ENCODE data around the gene M6PR. TPM values are rescaled to one million over a fixed set of nuclear protein-coding genes. Genes with fewer than 3 reads are reported as not detected.
"Not testable (repeated sequence)": the region's sequence is repeated elsewhere in the genome, so short reads cannot be mapped to it uniquely, and the experiment has no call there.

Gene M6PR
- total RNA-seq, 1 donor from 2014 or later: 175 TPM

- no peaks in the 10 kb centered on the region for H3K9me3 Mint-ChIP-seq
- peaks cover 13% of the 10 kb centered on the region for H3K4me1 Mint-ChIP-seq (ENCODE audit: low read depth)
- H3K27ac Mint-ChIP-seq: no peak overlapping the region
- no peak for DNase-seq (ENCODE audit: low spot score)
- no peaks in the 10 kb centered on the region for H3K36me3 Mint-ChIP-seq (ENCODE audit: low read depth)
- no peak overlapping the region for H3K4me3 Mint-ChIP-seq (ENCODE audit: low read depth)
- intact Hi-C loops (cut with micrococcal nuclease): loop anchor here (2.0 kb wide), 1 partner anchor 123 kb away; no protein-coding TSS in a partner anchor
- H3K27me3 Mint-ChIP-seq (ENCODE audit: low read depth): peaks cover 23% of the 10 kb centered on the region
These were observed 33.3 kb downstream of the M6PR start for GRCh38 chr12:8916154-8916553.

- Mint-ChIP-seq H3K27ac (no peak overlapping the region), H3K36me3 (ENCODE audit: low read depth) (no peaks in the 10 kb centered on the region), H3K4me1 (ENCODE audit: low read depth) (peaks cover 13% of the 10 kb centered on the region), H3K4me3 (ENCODE audit: low read depth) (no peak overlapping the region), H3K9me3 (no peaks in the 10 kb centered on the region), H3K27me3 (ENCODE audit: low read depth) (peaks cover 27% of the 10 kb centered on the region)
- DNase-seq (ENCODE audit: low spot score): peak; percentile 56
- intact Hi-C loops (cut with micrococcal nuclease): loop anchor here (1.0 kb wide), 1 partner anchor 34 kb away; the partner anchor contains the start of gene M6PR
These were observed 34.5 kb downstream of the M6PR start for GRCh38 chr12:8914716-8915526.

- Mint-ChIP-seq H3K27me3 (ENCODE audit: low read depth) (peaks cover 27% of the 10 kb centered on the region), H3K27ac (peak within 1 kb of the TSS; percentile 54), H3K4me3 (ENCODE audit: low read depth) (peak within 1 kb of the TSS; percentile 83), H3K4me1 (ENCODE audit: low read depth) (peaks cover 13% of the 10 kb centered on the region)
- peak; percentile 62 for DNase-seq (ENCODE audit: low spot score)
- H3K9me3 Mint-ChIP-seq; H3K36me3 Mint-ChIP-seq (ENCODE audit: low read depth); intact Hi-C loops (cut with micrococcal nuclease): not testable (repeated sequence)
These were observed 35.3 kb downstream of the M6PR start, which contains the start of gene PHC1 for GRCh38 chr12:8914033-8914715. TSS of gene PHC1 (plus strand) at chr12:8914509. CDS start at chr12:8917678, 3,169 bp downstream.

DNA sequence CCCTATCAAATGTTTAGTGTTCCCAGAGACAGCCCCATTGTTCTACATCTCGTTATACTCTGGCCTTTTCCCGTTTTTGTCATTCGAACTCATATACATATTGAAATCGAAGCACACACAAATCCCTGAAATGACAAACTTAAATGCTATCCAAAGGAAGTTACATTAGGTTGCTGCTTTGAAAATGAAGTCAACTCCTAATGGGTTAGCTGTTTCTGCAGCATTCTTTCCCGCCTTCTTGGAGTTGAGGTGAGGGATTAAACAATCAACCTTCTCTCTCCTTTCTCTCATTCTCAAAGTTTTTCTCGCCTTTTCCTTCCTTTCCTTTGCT lies 35.8 kb downstream of the M6PR start:
- DNase-seq (ENCODE audit: low spot score): no peak
- H3K4me1 Mint-ChIP-seq (ENCODE audit: low read depth): peaks cover 13% of the 10 kb centered on the region
- no peaks in the 10 kb centered on the region for H3K9me3 Mint-ChIP-seq
- H3K27me3 Mint-ChIP-seq (ENCODE audit: low read depth): peaks cover 27% of the 10 kb centered on the region
- intact Hi-C loops (cut with micrococcal nuclease): no loop called here
- H3K27ac Mint-ChIP-seq: peak overlapping the region; percentile 54
- H3K4me3 Mint-ChIP-seq (ENCODE audit: low read depth): peak overlapping the region; percentile 83
- no peaks in the 10 kb centered on the region for H3K36me3 Mint-ChIP-seq (ENCODE audit: low read depth)

- Mint-ChIP-seq H3K36me3 (ENCODE audit: low read depth) (no peaks in the 10 kb centered on the region), H3K4me1 (ENCODE audit: low read depth) (peaks cover 13% of the 10 kb centered on the region), H3K27ac (no peak overlapping the region), H3K9me3 (no peaks in the 10 kb centered on the region), H3K4me3 (ENCODE audit: low read depth) (peak overlapping the region; percentile 24), H3K27me3 (ENCODE audit: low read depth) (peaks cover 27% of the 10 kb centered on the region)
- DNase-seq (ENCODE audit: low spot score): no peak
- intact Hi-C loops (cut with micrococcal nuclease): no loop called here
These were observed 36.5 kb downstream of the M6PR start for GRCh38 chr12:8912914-8913313.

DNA sequence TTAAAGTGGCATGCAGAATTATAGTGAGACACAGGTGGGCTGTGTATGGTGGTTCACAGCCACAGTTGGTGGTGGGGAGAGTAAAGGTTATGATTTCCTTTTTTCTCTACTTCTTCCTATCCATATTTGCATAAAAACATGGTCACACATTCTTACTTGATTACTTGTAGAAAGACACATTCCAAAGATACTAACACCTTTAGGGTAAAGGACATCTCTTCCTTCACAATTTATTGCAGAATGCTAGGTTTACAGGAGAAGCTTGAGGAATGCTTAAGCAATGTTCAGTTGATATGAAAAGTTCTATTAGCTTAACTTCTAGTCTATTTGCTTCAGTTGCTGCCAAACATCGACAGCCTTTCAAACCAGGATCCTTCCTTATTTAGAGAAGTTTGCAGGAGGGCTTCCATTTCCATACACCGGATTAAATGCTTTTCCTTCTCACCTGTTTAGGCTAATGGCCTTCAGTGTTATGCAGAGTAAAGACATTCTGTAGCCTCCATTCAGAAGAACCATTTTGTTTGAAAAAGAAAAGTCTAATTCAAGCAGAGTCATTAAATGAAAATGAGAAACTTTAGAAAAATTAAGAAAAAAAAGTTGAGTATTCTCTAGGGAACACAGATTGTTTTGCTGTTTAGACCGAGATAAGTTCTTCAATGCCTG lies 37.7 kb downstream of the M6PR start:
- H3K27ac Mint-ChIP-seq: no peak overlapping the region
- no peaks in the 10 kb centered on the region for H3K36me3 Mint-ChIP-seq (ENCODE audit: low read depth)
- intact Hi-C loops (cut with micrococcal nuclease): no loop called here
- no peaks in the 10 kb centered on the region for H3K9me3 Mint-ChIP-seq
- H3K27me3 Mint-ChIP-seq (ENCODE audit: low read depth): peaks cover 27% of the 10 kb centered on the region
- H3K4me1 Mint-ChIP-seq (ENCODE audit: low read depth): peaks cover 13% of the 10 kb centered on the region
- no peak for DNase-seq (ENCODE audit: low spot score)
- no peak overlapping the region for H3K4me3 Mint-ChIP-seq (ENCODE audit: low read depth)

GRCh38 chr12:8909752-8910151 lies 39.7 kb downstream of the M6PR start:
- no peaks in the 10 kb centered on the region for H3K9me3 Mint-ChIP-seq
- intact Hi-C loops (cut with micrococcal nuclease): no loop called here
- no peaks in the 10 kb centered on the region for H3K36me3 Mint-ChIP-seq (ENCODE audit: low read depth)
- H3K4me3 Mint-ChIP-seq (ENCODE audit: low read depth): no peak overlapping the region
- no peak for DNase-seq (ENCODE audit: low spot score)
- H3K27ac Mint-ChIP-seq: no peak overlapping the region
- peaks cover 13% of the 10 kb centered on the region for H3K4me1 Mint-ChIP-seq (ENCODE audit: low read depth)
- peaks cover 27% of the 10 kb centered on the region for H3K27me3 Mint-ChIP-seq (ENCODE audit: low read depth)

DNA sequence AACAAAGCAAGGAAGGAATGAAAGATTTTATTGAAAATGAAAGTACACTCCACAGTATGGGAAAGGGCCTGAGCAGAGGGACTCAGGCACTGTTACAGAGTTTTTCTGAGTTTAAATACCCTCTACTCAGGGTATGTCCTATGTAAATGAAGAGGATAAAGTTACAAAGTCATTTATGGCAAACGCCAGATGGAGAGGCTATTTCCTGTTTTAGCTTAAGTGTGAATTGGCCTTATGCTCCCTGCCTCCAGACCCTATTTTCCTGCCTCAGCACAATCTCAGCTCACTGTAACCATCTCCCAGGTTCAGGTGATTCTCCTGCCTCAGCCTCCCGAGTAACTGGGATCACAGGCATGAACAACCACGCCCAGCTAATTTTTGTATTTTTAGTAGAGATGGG lies 41.9 kb downstream of the M6PR start:
- H3K36me3 Mint-ChIP-seq (ENCODE audit: low read depth): no peaks in the 10 kb centered on the region
- no peak overlapping the region for H3K4me3 Mint-ChIP-seq (ENCODE audit: low read depth)
- H3K27ac Mint-ChIP-seq: no peak overlapping the region
- no peak for DNase-seq (ENCODE audit: low spot score)
- H3K4me1 Mint-ChIP-seq (ENCODE audit: low read depth): peaks cover 1% of the 10 kb centered on the region
- intact Hi-C loops (cut with micrococcal nuclease): no loop called here
- H3K27me3 Mint-ChIP-seq (ENCODE audit: low read depth): peaks cover 23% of the 10 kb centered on the region
- no peaks in the 10 kb centered on the region for H3K9me3 Mint-ChIP-seq

- no peak for DNase-seq (ENCODE audit: low spot score)
- H3K4me3 Mint-ChIP-seq (ENCODE audit: low read depth): no peak overlapping the region
- intact Hi-C loops (cut with micrococcal nuclease): no loop called here
- peaks cover 16% of the 10 kb centered on the region for H3K27me3 Mint-ChIP-seq (ENCODE audit: low read depth)
- no peaks in the 10 kb centered on the region for H3K9me3 Mint-ChIP-seq
- H3K4me1 Mint-ChIP-seq (ENCODE audit: low read depth): no peaks in the 10 kb centered on the region
- H3K27ac Mint-ChIP-seq: no peak overlapping the region
- H3K36me3 Mint-ChIP-seq (ENCODE audit: low read depth): no peaks in the 10 kb centered on the region
These were observed 42.9 kb downstream of the M6PR start for GRCh38 chr12:8906266-8907180.

DNA sequence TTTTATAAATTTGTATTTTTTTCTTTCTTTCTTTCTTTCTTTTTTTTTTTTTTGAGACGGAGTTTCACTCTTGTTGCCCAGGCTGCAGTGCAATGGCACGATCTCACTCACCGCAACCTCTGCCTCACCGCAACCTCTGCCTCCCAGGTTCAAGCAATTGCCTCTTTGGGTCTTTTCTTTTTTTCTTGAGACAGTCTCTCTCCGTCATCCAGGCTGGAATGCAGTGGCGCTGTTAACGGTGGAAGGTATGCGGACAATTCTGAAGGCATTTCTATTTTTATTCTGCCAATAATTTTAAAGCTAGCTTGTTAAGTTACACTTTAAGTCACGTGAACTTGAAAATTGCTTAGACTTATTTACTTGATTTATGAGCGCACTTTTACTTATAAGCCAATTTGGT lies 43.9 kb downstream of the M6PR start:
- no peaks in the 10 kb centered on the region for H3K4me1 Mint-ChIP-seq (ENCODE audit: low read depth)
- DNase-seq (ENCODE audit: low spot score): no peak
- no peak overlapping the region for H3K4me3 Mint-ChIP-seq (ENCODE audit: low read depth)
- H3K27me3 Mint-ChIP-seq (ENCODE audit: low read depth): peaks cover 11% of the 10 kb centered on the region
- no peaks in the 10 kb centered on the region for H3K36me3 Mint-ChIP-seq (ENCODE audit: low read depth)
- no peak overlapping the region for H3K27ac Mint-ChIP-seq
- intact Hi-C loops (cut with micrococcal nuclease): no loop called here
- H3K9me3 Mint-ChIP-seq: no peaks in the 10 kb centered on the region

- Mint-ChIP-seq H3K9me3 (no peaks in the 10 kb centered on the region), H3K4me3 (ENCODE audit: low read depth) (no peak overlapping the region), H3K4me1 (ENCODE audit: low read depth) (no peaks in the 10 kb centered on the region), H3K36me3 (ENCODE audit: low read depth) (no peaks in the 10 kb centered on the region), H3K27me3 (ENCODE audit: low read depth) (peaks cover 15% of the 10 kb centered on the region), H3K27ac (no peak overlapping the region)
- no peak for DNase-seq (ENCODE audit: low spot score)
- intact Hi-C loops (cut with micrococcal nuclease): no loop called here
These were observed 44.8 kb downstream of the M6PR start for GRCh38 chr12:8904665-8905064.

GRCh38 chr12:8903646-8904045 lies 45.8 kb downstream of the M6PR start:
- no peaks in the 10 kb centered on the region for H3K9me3 Mint-ChIP-seq
- no peaks in the 10 kb centered on the region for H3K4me1 Mint-ChIP-seq (ENCODE audit: low read depth)
- no peak overlapping the region for H3K27ac Mint-ChIP-seq
- no peaks in the 10 kb centered on the region for H3K36me3 Mint-ChIP-seq (ENCODE audit: low read depth)
- intact Hi-C loops (cut with micrococcal nuclease): no loop called here
- H3K4me3 Mint-ChIP-seq (ENCODE audit: low read depth): no peak overlapping the region
- DNase-seq (ENCODE audit: low spot score): no peak
- peaks cover 18% of the 10 kb centered on the region for H3K27me3 Mint-ChIP-seq (ENCODE audit: low read depth)

Data from activated T-helper 2 cell treated with anti-CD3 and anti-CD28 coated beads, Interferon-gamma antibody, Interleukin-2, Interleukin-4, amounts not matched to agents 10 μg/mL and 5 μg/mL and 100 μg/mL, durations not matched to agents 14 hours and 24 hours and 36 hours (primary cell).